Right atrium auricular region (tissue), 2 donors: ENCODE data around the gene PCBP2. TPM values are rescaled to one million over a fixed set of nuclear protein-coding genes. Genes with fewer than 3 reads are reported as not detected.

Source experiments
- DNase-seq: peaks from one replicate; pipeline ENCODE4 v3.0.0-alpha.2; 2019; ENCODE audit warnings: low spot score
- H3K27ac ChIP-seq, 2 donors: fragments of 200-600 bp; sonication (generic); 1 replicate in 1 of 2; 2 replicates in 1 of 2; pipeline ENCODE4 v1.5.1; 2016 to 2019
- H3K27me3 ChIP-seq, 2 donors: fragments of 200-600 bp; sonication (generic); one replicate each; pipeline versions ENCODE4 v1.5.1 to v1.6.0; 2017 to 2019
- H3K36me3 ChIP-seq: fragments of 200-600 bp; sonication (generic); one replicate; pipeline ENCODE4 v1.5.1; 2016
- H3K4me1 ChIP-seq, 2 donors: fragments of 200-600 bp; sonication (generic); one replicate each; pipeline versions ENCODE4 v1.5.1 to v1.6.0; 2017 to 2019
- H3K4me3 ChIP-seq, 2 donors: fragments of 200-600 bp; sonication (generic); 1 replicate in 1 of 2; 2 replicates in 1 of 2; pipeline ENCODE4 v1.5.1; 2017 to 2019; ENCODE audit warnings: mild to moderate bottlenecking in 1 of 2, moderate library complexity in 1 of 2
- H3K9me3 ChIP-seq, 2 donors: fragments of 200-600 bp; sonication (generic); one replicate each; pipeline ENCODE4 v1.5.1; 2019
- total RNA-seq, 2 donors: library from RNA; depleted of rRNA; stranded (reverse); fragments of >200 nt; gene quantifications; one replicate each; pipeline ENCODE4 v1.1.0, GENCODE V29; 2016
- TF ChIP-seq, protein P1 (sequence below), 2 donors: fragments of 200-600 bp; sonication (generic); IDR thresholded peaks; one replicate each; pipeline ENCODE4 v1.5.1; 2019; ENCODE audit warnings: antibody characterized with exemption in 2 of 2

PCBP2 gene
- total RNA-seq, 2 donors from 2014 or later, result 288 to 378 TPM

GRCh38 chr12:53481939-53482586 is 30.2 kb downstream of the PCBP2 start:
- Histone ChIP-seq H3K27ac (no peak overlapping the region), H3K36me3 (peaks cover 78% of the 10 kb centered on the region), H3K4me1 (peaks cover 0 to 32% of the 10 kb centered on the region in 2 donors)

GRCh38 chr12:53482626-53483168 is 30.8 kb downstream of the PCBP2 start:
- Histone ChIP-seq H3K36me3 (peaks cover 71% of the 10 kb centered on the region), H3K4me3 (no peak overlapping the region), H3K4me1 (peaks cover 0 to 30% of the 10 kb centered on the region in 2 donors), H3K9me3 (no peaks in the 10 kb centered on the region), H3K27ac (peak overlapping the region in 1 of 2 donors; percentile 22), H3K27me3 (no peaks in the 10 kb centered on the region)
- no peak for DNase-seq
- TF ChIP-seq, protein P1, sequence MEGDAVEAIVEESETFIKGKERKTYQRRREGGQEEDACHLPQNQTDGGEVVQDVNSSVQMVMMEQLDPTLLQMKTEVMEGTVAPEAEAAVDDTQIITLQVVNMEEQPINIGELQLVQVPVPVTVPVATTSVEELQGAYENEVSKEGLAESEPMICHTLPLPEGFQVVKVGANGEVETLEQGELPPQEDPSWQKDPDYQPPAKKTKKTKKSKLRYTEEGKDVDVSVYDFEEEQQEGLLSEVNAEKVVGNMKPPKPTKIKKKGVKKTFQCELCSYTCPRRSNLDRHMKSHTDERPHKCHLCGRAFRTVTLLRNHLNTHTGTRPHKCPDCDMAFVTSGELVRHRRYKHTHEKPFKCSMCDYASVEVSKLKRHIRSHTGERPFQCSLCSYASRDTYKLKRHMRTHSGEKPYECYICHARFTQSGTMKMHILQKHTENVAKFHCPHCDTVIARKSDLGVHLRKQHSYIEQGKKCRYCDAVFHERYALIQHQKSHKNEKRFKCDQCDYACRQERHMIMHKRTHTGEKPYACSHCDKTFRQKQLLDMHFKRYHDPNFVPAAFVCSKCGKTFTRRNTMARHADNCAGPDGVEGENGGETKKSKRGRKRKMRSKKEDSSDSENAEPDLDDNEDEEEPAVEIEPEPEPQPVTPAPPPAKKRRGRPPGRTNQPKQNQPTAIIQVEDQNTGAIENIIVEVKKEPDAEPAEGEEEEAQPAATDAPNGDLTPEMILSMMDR (IDR thresholded peaks at IDR 0.05), result no peak

More at GRCh38 chr12:53481939-53482586, 30.2 kb downstream of the PCBP2 start:
- no peak for DNase-seq
- Histone ChIP-seq H3K4me3 (no peak overlapping the region), H3K27me3 (no peaks in the 10 kb centered on the region), H3K9me3 (no peaks in the 10 kb centered on the region)
- TF ChIP-seq, protein P1 (IDR thresholded peaks at IDR 0.05), result no peak

GRCh38 chr12:53483225-53483978 is 31.5 kb downstream of the PCBP2 start:
- Histone ChIP-seq H3K4me3 (no peak overlapping the region), H3K27ac (no peak overlapping the region), H3K27me3 (no peaks in the 10 kb centered on the region), H3K9me3 (no peaks in the 10 kb centered on the region), H3K36me3 (peaks cover 69% of the 10 kb centered on the region), H3K4me1 (peaks cover 0 to 23% of the 10 kb centered on the region in 2 donors)
- TF ChIP-seq, protein P1 (IDR thresholded peaks at IDR 0.05), result no peak
- no peak for DNase-seq

- no peaks in the 10 kb centered on the region for H3K9me3 ChIP-seq
- H3K36me3 ChIP-seq, result peaks cover 63% of the 10 kb centered on the region
- no peak overlapping the region for H3K27ac ChIP-seq
- H3K4me3 ChIP-seq, result no peak overlapping the region
- peaks cover 0 to 22% of the 10 kb centered on the region in 2 donors for H3K4me1 ChIP-seq
- no peak for DNase-seq
- no peaks in the 10 kb centered on the region for H3K27me3 ChIP-seq
- TF ChIP-seq, protein P1 (IDR thresholded peaks at IDR 0.05), result no peak
Measured at GRCh38 chr12:53483979-53484377, 32.1 kb downstream of the PCBP2 start.

- no peaks in the 10 kb centered on the region for H3K27me3 ChIP-seq
- no peak overlapping the region for H3K27ac ChIP-seq
- TF ChIP-seq, protein P1 (IDR thresholded peaks at IDR 0.05), result no peak
- H3K4me1 ChIP-seq, result peaks cover 0 to 22% of the 10 kb centered on the region in 2 donors
- DNase-seq, result no peak
- no peaks in the 10 kb centered on the region for H3K9me3 ChIP-seq
- H3K36me3 ChIP-seq, result peaks cover 54% of the 10 kb centered on the region
- H3K4me3 ChIP-seq, result no peak overlapping the region
Measured at GRCh38 chr12:53484686-53485575, 33.0 kb downstream of the PCBP2 start.
